Mucosa of rectum (tissue), 2 donors: Measurements from ENCODE around the gene TCF3.

Experiments
- H3K27ac ChIP-seq, 2 donors: one replicate each; pipeline ENCODE4 v1.7.0; 2013; ENCODE audit warnings: inconsistent platforms in 2 of 2, low read depth in 2 of 2, low read length in 2 of 2
- H3K27me3 ChIP-seq, 2 donors: one replicate each; pipeline ENCODE4 v1.7.0; 2013; ENCODE audit warnings: low read length in 2 of 2; ENCODE audit not compliant: control insufficient read depth in 2 of 2, insufficient read depth in 2 of 2
- H3K36me3 ChIP-seq, 2 donors: one replicate each; pipeline ENCODE4 v1.7.0; 2013; ENCODE audit warnings: low read length in 2 of 2; ENCODE audit not compliant: control insufficient read depth in 2 of 2, insufficient read depth in 2 of 2
- H3K4me1 ChIP-seq, 2 donors: one replicate each; pipeline ENCODE4 v1.7.0; 2013; ENCODE audit warnings: low read length in 2 of 2, mild to moderate bottlenecking in 1 of 2; ENCODE audit not compliant: control insufficient read depth in 2 of 2, insufficient read depth in 2 of 2
- H3K4me3 ChIP-seq, 2 donors: one replicate each; pipeline ENCODE4 v1.7.0; 2013; ENCODE audit warnings: low read length in 2 of 2
- H3K9ac ChIP-seq, 2 donors: one replicate each; pipeline ENCODE4 v1.7.0; 2013; ENCODE audit warnings: low read length in 2 of 2, low read depth in 1 of 2, mild to moderate bottlenecking in 1 of 2
- H3K9me3 ChIP-seq, 2 donors: one replicate each; pipeline ENCODE4 v1.7.0; 2013; ENCODE audit warnings: low read length in 2 of 2; ENCODE audit not compliant: control insufficient read depth in 2 of 2
- donor health status: healthy.
- donor health status: Normal muscosa, but diverticular disease.

TCF3 gene

GRCh38 chr19:1661995-1662394 lies 9.6 kb upstream of the TCF3 start:
- no peak overlapping the region for H3K9ac ChIP-seq
- H3K36me3 ChIP-seq: no peaks in the 10 kb centered on the region
- no peaks in the 10 kb centered on the region for H3K9me3 ChIP-seq
- H3K27me3 ChIP-seq: no peaks in the 10 kb centered on the region
- H3K4me1 ChIP-seq: no peaks in the 10 kb centered on the region
- H3K4me3 ChIP-seq: no peak overlapping the region
- no peak overlapping the region for H3K27ac ChIP-seq

GRCh38 chr19:1659084-1659427 lies 6.6 kb upstream of the TCF3 start:
- H3K36me3 ChIP-seq: no peaks in the 10 kb centered on the region
- H3K9ac ChIP-seq: no peak overlapping the region
- no peaks in the 10 kb centered on the region for H3K27me3 ChIP-seq
- H3K9me3 ChIP-seq: no peaks in the 10 kb centered on the region
- H3K27ac ChIP-seq: no peak overlapping the region
- H3K4me3 ChIP-seq: no peak overlapping the region
- H3K4me1 ChIP-seq: no peaks in the 10 kb centered on the region

DNA sequence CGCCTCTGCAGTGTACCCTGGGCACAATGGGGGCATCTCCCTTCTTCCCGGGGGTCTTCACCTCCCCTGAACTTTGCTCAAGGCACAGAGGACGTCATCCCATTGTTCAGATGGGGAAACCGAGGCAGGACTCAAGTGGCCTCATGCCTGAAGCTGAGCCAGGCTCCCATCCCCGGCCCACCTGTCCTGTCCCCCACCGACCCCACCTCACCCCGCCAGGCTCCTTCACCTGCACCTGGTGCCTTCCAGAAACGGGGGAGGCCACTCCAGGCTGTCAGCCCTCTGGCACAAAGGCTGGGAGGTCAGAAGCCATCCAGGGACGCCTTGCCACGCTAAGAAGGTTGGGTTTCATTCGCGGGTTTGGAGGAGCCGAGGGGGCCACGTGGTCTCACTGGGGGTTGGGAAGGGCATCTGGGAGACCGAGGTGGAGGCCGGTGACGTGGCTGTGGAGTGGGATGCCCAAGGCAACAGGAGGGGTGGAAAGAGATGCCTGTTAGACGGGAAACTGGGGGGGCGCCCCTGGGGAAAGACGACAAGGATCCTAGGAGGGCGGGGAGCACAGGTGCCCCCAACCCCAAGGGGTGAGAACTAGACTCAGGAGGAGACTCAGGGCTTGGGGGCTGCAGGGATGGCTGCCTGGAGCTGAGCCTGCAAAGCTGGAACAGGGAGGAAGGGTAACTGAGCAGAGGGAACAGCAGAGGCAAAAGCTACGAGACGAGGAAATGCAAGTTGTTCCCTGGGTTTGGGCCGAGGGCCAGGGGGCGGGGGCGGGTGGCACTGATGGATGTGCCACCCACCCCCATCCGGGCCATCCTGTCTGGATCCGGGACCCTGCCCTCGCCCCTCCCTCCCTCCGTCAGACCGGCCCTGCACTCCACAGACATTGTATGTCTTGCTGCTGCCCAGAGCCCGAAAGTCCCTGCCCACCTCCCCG lies 6.0 kb upstream of the TCF3 start:
- Histone ChIP-seq H3K9ac (no peak overlapping the region), H3K27ac (no peak overlapping the region), H3K27me3 (no peaks in the 10 kb centered on the region), H3K36me3 (no peaks in the 10 kb centered on the region), H3K4me3 (no peak overlapping the region), H3K9me3 (no peaks in the 10 kb centered on the region), H3K4me1 (no peaks in the 10 kb centered on the region)

DNA sequence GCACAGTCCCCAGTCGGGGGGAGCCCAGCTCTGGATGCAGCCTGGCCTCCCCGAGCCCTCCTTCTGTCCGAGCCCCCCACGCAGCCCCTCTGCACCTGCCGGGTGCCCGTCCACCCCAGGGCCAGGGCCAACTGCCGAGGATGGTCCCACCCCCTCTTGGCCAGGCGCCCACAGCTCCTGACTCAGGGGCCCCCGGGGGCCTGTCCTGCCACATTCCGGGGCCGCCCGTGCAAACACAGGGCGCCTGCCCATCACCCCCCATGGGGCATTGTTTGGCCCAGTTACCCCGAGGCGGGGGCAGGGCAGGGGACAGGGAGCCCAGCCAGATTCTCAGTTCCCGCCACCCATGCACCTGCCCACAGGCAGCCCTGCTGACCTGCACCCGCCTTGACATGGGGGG lies 5.3 kb upstream of the TCF3 start:
- H3K36me3 ChIP-seq: no peaks in the 10 kb centered on the region
- no peak overlapping the region for H3K27ac ChIP-seq
- H3K4me3 ChIP-seq: no peak overlapping the region
- H3K4me1 ChIP-seq: no peaks in the 10 kb centered on the region
- H3K9ac ChIP-seq: no peak overlapping the region
- no peaks in the 10 kb centered on the region for H3K9me3 ChIP-seq
- no peaks in the 10 kb centered on the region for H3K27me3 ChIP-seq

DNA sequence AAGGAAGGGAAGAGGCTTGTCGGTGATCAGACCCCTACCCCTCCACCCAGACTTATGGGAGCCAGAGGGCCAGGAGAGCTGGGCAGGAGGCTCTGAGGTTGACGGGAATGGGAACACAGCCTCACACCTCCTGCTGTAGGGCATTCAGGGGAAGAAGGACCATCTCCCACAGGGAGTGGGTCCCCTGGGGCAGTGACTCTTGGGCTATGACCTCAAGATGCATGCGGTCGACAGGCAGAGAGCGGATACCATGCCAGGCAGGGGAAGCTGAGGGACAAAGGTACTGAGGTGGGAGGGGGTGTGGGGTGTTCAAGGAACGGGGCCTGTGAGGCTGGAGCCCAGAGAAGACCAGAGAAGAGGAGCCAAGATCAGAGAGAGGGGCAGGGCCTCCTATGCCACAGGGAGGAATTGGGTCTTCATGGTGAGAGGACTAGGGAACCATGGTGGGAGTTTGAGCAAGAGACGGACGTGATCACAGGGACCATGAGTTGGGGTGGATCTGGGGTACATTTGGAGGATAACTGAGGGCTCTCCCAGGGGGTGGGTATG lies 4.6 kb upstream of the TCF3 start:
- Histone ChIP-seq H3K4me3 (no peak overlapping the region), H3K9ac (no peak overlapping the region), H3K4me1 (no peaks in the 10 kb centered on the region), H3K27ac (no peak overlapping the region), H3K9me3 (no peaks in the 10 kb centered on the region), H3K36me3 (no peaks in the 10 kb centered on the region), H3K27me3 (no peaks in the 10 kb centered on the region)

DNA sequence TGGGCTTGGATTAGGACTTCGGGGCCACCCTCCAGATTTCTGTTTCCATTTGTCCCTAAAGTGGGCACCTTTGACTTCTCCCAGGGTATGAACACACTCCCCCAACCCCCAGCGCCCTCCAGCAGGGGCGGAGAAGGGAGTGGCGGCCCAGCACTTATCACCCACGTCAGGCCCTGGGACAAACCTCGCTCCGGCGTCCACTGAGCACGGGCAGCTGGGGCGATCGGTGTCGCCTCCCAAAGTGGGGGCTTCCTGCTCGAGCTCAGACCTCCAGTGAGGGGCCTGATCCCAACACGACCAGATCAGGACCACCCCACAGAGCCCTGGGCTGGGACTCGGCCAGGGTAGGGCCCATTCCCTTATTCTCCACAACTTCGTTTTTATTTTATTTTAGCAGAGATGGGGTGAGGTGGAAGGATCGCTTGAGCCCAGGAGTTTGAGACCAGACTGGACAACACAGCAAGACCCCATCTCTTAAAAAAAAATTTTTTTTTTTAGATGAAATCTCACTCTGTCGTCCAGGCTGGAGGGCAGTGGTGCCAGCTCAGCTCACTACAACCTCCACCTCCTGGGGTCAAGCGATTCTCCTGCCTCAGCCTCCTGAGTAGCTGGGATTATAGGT lies 3.7 kb upstream of the TCF3 start:
- no peak overlapping the region for H3K4me3 ChIP-seq
- H3K36me3 ChIP-seq: no peaks in the 10 kb centered on the region
- H3K27ac ChIP-seq: no peak overlapping the region
- H3K27me3 ChIP-seq: no peaks in the 10 kb centered on the region
- H3K4me1 ChIP-seq: peaks cover 0 to 1% of the 10 kb centered on the region in 2 donors
- H3K9me3 ChIP-seq: no peaks in the 10 kb centered on the region
- no peak overlapping the region for H3K9ac ChIP-seq

DNA sequence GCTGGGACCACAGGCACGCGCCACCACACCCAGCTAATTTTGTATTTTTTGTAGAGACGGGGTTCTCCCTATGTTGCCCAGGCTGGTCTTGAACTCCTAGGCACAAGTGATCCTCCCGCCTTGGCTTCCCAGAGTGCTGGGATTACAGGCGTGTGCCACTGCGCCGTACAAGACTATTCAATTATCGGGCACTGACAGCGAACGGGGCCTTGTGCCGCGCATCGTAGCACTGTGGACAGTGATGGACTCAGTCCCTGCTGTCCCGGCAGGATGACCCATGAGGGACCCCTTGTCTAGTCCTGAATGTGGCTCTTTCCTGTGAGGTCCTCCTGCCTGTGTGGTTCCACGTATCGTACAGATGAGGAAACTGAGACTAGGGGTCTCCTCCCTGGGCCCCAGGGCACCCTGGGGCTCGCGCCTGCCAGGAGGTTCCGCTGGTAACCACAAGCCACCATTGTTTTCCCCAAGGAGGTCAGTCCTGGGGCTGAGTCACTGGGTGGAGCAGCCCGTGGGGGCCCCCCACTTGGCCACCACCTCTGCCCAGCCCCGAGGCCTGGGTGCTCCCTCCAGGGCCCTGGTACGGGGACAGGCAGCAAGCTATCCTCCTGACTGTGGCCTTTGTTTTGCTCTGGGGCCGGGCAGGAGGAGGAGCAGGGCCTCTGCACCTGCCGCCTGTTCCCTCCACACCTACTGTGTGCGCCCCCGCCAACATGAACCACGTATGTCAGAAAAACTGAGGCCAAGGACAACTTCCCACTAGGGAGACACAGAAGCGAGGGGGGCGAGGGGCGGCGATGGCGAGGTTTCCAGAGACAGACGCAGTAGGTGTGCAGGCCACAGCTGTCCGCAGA lies 2.9 kb upstream of the TCF3 start:
- Histone ChIP-seq H3K4me1 (peaks cover 0 to 5% of the 10 kb centered on the region in 2 donors), H3K4me3 (no peak overlapping the region), H3K9ac (no peak overlapping the region), H3K27me3 (no peaks in the 10 kb centered on the region), H3K36me3 (no peaks in the 10 kb centered on the region), H3K9me3 (no peaks in the 10 kb centered on the region), H3K27ac (no peak overlapping the region)

DNA sequence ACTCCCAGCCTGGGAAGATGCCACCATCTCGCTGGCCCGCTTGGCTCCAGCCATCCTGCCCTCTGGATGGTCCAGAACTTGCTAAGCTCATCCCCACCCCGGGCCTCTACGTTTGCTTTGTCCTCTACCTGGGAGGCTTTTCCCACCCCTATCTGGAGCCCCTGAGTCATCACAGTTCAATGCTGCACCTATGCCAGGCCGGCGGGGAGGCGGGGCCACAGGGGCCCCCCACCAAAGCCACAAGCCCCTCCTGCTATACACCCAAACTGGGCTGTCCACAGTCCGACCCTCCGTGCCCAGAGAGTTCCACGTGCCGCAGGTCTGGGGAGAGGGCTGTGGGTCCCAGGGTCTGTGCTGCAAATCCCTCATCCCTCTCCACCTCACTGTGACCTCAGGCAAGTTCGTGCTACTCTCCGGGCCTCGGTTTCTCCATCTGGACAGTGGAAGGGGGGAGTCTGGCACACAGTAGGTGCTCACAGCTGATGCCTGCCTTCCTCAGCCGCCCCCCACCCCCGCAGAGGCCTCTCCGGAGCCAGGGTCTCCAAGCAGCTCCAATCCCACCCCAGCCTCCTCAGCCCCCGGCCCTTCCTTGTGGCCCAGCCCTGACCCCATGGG lies 1.9 kb upstream of the TCF3 start:
- no peak overlapping the region for H3K4me3 ChIP-seq
- no peak overlapping the region for H3K27ac ChIP-seq
- peaks cover 0 to 5% of the 10 kb centered on the region in 2 donors for H3K4me1 ChIP-seq
- no peak overlapping the region for H3K9ac ChIP-seq
- H3K27me3 ChIP-seq: no peaks in the 10 kb centered on the region
- peaks cover 0 to 2% of the 10 kb centered on the region in 2 donors for H3K36me3 ChIP-seq
- no peaks in the 10 kb centered on the region for H3K9me3 ChIP-seq

- Histone ChIP-seq H3K9me3 (no peaks in the 10 kb centered on the region), H3K4me1 (peaks cover 0 to 5% of the 10 kb centered on the region in 2 donors), H3K36me3 (peaks cover 0 to 2% of the 10 kb centered on the region in 2 donors), H3K27me3 (no peaks in the 10 kb centered on the region), H3K4me3 (peak overlapping the region; percentile 64 to 78), H3K27ac (peak overlapping the region; percentile 85 to 98), H3K9ac (peak overlapping the region; percentile 88 to 91)
Observed at GRCh38 chr19:1653300-1653628, 849 bp upstream of the TCF3 start.
